Activated CD8-positive, alpha-beta T cell treated with anti-CD3 and anti-CD28 coated beads, Interleukin-2, amount 10 ng/mL, durations not matched to agents 7 days and 5 days (primary cell): ENCODE data around the gene ADA. TPM values are rescaled to one million over a fixed set of nuclear protein-coding genes. Genes with fewer than 3 reads are reported as not detected.

Experiments used
- ATAC-seq: fragments of 150-1000 bp; cut with Tn5 transposase; one replicate; pipeline ENCODE4 v1.10.0; 2021; ENCODE audit warnings: moderate library complexity
- CTCF ChIA-PET: fragments of 350-600 bp; sonication (Branson Sonifier 250); formaldehyde crosslinking; loops from one replicate; lab custom pipeline; 2021; ENCODE audit warnings: antibody characterized with exemption; lab: Charles Lee
- POLR2A ChIA-PET: fragments of 350-600 bp; sonication (Branson Sonifier 250); formaldehyde crosslinking; loops from one replicate; lab custom pipeline; 2021; ENCODE audit warnings: antibody characterized with exemption; lab: Charles Lee
- DNase-seq: peaks from one replicate; pipeline ENCODE4 v3.0.0-alpha.2; 2020
- H3K27ac Mint-ChIP-seq: one replicate; pipeline ENCODE4 v1.8.0; 2021; ENCODE audit warnings: mild to moderate bottlenecking, mixed read lengths
- H3K27me3 Mint-ChIP-seq: one replicate; pipeline ENCODE4 v1.8.0; 2021; ENCODE audit warnings: low read depth, mixed read lengths
- H3K36me3 Mint-ChIP-seq: one replicate; pipeline ENCODE4 v1.8.0; 2021; ENCODE audit warnings: low read depth, mixed read lengths
- H3K4me1 Mint-ChIP-seq: one replicate; pipeline ENCODE4 v1.8.0; 2021; ENCODE audit warnings: low read depth, mixed read lengths
- H3K4me3 Mint-ChIP-seq: one replicate; pipeline ENCODE4 v1.8.0; 2021; ENCODE audit warnings: mild to moderate bottlenecking, mixed read lengths
- H3K9me3 Mint-ChIP-seq: one replicate; pipeline ENCODE4 v1.8.0; 2022; ENCODE audit warnings: mixed read lengths; ENCODE audit not compliant: insufficient read depth
- total RNA-seq, 2 experiments: library from RNA; stranded (reverse); gene quantifications; one replicate each; pipeline ENCODE4 v1.2.3, GENCODE V29; 2021

Gene ADA
- total RNA-seq, 2 experiments from 2014 or later = 110 to 112 TPM

DNA sequence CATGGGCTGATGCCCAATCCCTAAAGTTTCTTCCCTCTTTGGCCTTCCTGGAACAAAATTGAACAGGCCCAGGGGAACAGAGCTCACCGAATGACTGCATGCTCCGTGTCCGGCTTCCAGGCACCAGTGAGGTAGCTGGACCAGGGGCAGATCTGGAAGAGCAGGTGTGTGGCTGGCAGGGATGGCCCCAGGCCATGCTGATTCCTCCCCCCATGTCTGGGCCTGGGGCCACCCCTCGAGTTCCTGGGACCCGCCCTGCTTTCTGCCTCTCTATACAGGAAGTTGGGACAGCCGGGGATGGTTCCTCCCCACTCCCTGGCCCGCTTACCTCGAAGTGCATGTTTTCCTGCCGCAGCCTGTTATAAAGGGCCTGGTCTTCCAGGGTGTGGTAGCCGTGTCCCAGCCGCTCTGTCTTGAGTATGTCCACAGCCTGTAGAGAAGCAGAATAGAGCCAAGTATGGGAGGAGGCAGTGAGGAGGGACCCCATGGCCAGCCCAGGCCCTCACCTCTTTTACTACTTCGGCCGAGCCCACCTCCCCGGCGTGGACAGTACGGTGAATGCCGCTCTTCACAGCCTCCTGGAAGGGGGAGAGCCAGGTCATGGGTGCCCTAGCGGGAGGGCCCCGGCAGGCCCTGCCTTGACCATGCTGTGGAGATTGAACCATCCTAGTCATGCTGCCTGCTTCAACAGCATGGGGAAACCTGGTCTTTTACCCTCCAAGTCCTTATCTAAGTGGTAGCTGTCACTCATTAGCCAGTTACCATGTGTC is 28.8 kb downstream of the ADA start:
- Mint-ChIP-seq H3K36me3 (peaks cover 77% of the 10 kb centered on the region), H3K27me3 (no peaks in the 10 kb centered on the region), H3K27ac (no peak overlapping the region), H3K4me1 (peaks cover 27% of the 10 kb centered on the region), H3K9me3 (no peaks in the 10 kb centered on the region), H3K4me3 (no peak overlapping the region)
- POLR2A ChIA-PET = no interaction called here
- CTCF ChIA-PET = no interaction called here
- no peak for ATAC-seq
- no peak for DNase-seq

DNA sequence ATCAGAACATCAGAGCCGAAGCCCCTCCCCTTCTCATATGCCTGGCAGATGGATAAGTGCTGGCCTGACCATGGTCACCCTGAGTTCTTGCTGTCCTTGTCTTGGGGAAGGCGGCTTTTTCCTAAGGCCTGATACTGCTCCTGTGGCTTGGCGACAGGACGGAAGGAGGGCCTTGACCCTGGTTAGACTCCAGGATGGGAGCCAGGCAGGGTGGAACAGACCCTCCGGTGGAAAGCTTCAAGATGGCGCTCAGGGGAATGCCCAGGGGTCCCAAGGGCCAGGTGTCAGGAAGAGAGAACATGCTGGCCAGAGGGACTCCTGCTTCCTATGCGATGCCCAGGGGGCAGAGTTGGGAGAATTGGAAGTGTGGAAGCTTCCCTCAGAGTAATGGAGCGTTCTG is 29.6 kb downstream of the ADA start:
- ChIA-PET CTCF (no interaction called here), POLR2A (no interaction called here)
- H3K4me3 Mint-ChIP-seq = no peak overlapping the region
- ATAC-seq = no peak
- DNase-seq = no peak
- no peaks in the 10 kb centered on the region for H3K9me3 Mint-ChIP-seq
- peaks cover 72% of the 10 kb centered on the region for H3K36me3 Mint-ChIP-seq
- H3K27ac Mint-ChIP-seq = peak overlapping the region; percentile 32
- peaks cover 24% of the 10 kb centered on the region for H3K4me1 Mint-ChIP-seq
- no peaks in the 10 kb centered on the region for H3K27me3 Mint-ChIP-seq

DNA sequence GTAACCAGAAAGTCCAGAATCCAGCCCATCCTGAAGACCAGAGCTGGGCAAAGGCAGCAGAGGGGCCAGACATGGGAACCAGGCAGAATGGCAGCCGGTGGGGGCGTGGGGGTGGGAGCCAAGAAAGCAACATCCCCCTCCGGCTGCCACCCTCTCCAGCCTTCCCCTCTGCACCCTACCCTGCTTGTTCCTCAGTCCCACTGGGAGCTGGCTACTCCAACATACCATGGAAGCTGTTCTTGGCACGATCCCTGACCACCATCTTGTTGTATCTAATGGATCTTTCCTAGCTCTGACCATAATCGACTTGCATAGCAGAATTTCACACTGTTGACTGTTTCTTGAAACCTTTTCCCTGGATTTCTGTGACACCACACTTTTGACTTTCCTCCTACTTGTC is 30.2 kb downstream of the ADA start:
- ATAC-seq = no peak
- ChIA-PET CTCF (no interaction called here), POLR2A (no interaction called here)
- Mint-ChIP-seq H3K4me1 (peaks cover 22% of the 10 kb centered on the region), H3K4me3 (no peak overlapping the region), H3K36me3 (peaks cover 67% of the 10 kb centered on the region), H3K27me3 (no peaks in the 10 kb centered on the region), H3K27ac (peak overlapping the region; percentile 32), H3K9me3 (no peaks in the 10 kb centered on the region)
- DNase-seq = no peak

GRCh38 chr20:44620030-44620429 is 31.5 kb downstream of the ADA start:
- H3K27me3 Mint-ChIP-seq = no peaks in the 10 kb centered on the region
- no peak overlapping the region for H3K4me3 Mint-ChIP-seq
- POLR2A ChIA-PET = interaction anchor here (0.6 kb wide), 1 partner anchor 9 kb away, joined by 4 read pairs; no protein-coding TSS in a partner anchor
- no peaks in the 10 kb centered on the region for H3K9me3 Mint-ChIP-seq
- no peak for DNase-seq
- ATAC-seq = no peak
- CTCF ChIA-PET = no interaction called here
- H3K4me1 Mint-ChIP-seq = peaks cover 35% of the 10 kb centered on the region
- peaks cover 73% of the 10 kb centered on the region for H3K36me3 Mint-ChIP-seq
- peak overlapping the region; percentile 37 for H3K27ac Mint-ChIP-seq

DNA sequence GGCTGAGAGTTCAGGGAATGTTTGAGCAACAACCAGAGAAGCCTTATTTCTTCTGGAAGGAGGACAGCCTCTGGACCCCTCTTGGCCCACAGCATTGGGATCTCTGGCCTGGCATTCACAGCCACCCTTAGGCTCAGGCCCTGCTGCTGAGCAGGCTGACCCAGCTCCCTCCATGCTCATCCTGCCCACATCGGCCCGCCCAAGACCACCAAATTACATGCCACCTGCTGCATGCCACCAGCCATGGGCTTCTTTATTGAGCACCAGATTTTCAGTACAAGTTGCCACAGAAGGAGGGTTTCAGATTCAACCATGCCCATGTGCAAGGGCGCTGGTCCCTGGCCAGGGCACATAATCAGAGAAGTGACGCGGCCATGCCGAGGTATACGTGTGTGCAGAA is 32.2 kb downstream of the ADA start:
- H3K27ac Mint-ChIP-seq = peak overlapping the region; percentile 8
- no peak for DNase-seq
- ChIA-PET POLR2A (interaction anchor here (1.0 kb wide), 1 partner anchor 31 kb away, joined by 4 read pairs; no protein-coding TSS in a partner anchor), CTCF (interaction anchor here (1.0 to 2.1 kb wide), 5 partner anchors 10 to 231 kb away, joined by 3 to 11 read pairs (median 3); no protein-coding TSS in a partner anchor)
- no peaks in the 10 kb centered on the region for H3K27me3 Mint-ChIP-seq
- no peak overlapping the region for H3K4me3 Mint-ChIP-seq
- no peaks in the 10 kb centered on the region for H3K9me3 Mint-ChIP-seq
- no peak for ATAC-seq
- peaks cover 39% of the 10 kb centered on the region for H3K4me1 Mint-ChIP-seq
- peaks cover 71% of the 10 kb centered on the region for H3K36me3 Mint-ChIP-seq

DNA sequence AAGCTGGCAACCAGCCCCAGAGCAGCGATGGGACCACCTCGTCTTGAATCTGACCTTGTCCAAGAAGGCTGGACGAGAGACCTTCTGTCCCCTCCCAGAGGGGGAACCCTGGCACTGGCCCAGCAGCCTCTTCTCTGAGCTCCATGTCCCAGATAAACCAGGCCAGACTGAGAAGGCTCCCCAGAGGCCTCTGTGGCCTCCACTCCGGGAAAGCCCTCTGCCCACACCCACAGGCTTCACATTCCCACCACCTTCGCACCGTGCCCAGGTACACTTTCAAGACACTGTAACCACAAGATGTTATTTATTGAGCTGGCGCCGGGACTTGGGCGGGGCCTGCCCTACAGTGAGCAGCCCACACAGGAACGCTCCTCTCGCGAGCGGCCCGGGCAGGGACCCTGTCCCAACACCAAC is 33.2 kb downstream of the ADA start:
- Mint-ChIP-seq H3K9me3 (no peaks in the 10 kb centered on the region), H3K4me1 (peaks cover 39% of the 10 kb centered on the region), H3K36me3 (peaks cover 68% of the 10 kb centered on the region), H3K4me3 (no peak overlapping the region), H3K27me3 (no peaks in the 10 kb centered on the region), H3K27ac (peak overlapping the region; percentile 70)
- POLR2A ChIA-PET = interaction anchor here (1.0 kb wide), 1 partner anchor 32 kb away, joined by 4 read pairs; no protein-coding TSS in a partner anchor
- DNase-seq = no peak
- peak; percentile 41 for ATAC-seq
- CTCF ChIA-PET = interaction anchor here (1.0 to 2.1 kb wide), 6 partner anchors 9 to 230 kb away, joined by 3 to 11 read pairs (median 3); no protein-coding TSS in a partner anchor

- H3K27ac Mint-ChIP-seq = peak overlapping the region; percentile 63
- ChIA-PET CTCF (interaction anchor here (0.9 to 1.0 kb wide), 2 partner anchors 66 to 227 kb away, joined by 3 to 4 read pairs; no protein-coding TSS in a partner anchor), POLR2A (no interaction called here)
- DNase-seq = no peak
- no peak overlapping the region for H3K4me3 Mint-ChIP-seq
- peaks cover 42% of the 10 kb centered on the region for H3K4me1 Mint-ChIP-seq
- no peaks in the 10 kb centered on the region for H3K27me3 Mint-ChIP-seq
- ATAC-seq = no peak
- H3K36me3 Mint-ChIP-seq = peaks cover 51% of the 10 kb centered on the region
- no peaks in the 10 kb centered on the region for H3K9me3 Mint-ChIP-seq
Observed at GRCh38 chr20:44616604-44616964, 34.9 kb downstream of the ADA start.

DNA sequence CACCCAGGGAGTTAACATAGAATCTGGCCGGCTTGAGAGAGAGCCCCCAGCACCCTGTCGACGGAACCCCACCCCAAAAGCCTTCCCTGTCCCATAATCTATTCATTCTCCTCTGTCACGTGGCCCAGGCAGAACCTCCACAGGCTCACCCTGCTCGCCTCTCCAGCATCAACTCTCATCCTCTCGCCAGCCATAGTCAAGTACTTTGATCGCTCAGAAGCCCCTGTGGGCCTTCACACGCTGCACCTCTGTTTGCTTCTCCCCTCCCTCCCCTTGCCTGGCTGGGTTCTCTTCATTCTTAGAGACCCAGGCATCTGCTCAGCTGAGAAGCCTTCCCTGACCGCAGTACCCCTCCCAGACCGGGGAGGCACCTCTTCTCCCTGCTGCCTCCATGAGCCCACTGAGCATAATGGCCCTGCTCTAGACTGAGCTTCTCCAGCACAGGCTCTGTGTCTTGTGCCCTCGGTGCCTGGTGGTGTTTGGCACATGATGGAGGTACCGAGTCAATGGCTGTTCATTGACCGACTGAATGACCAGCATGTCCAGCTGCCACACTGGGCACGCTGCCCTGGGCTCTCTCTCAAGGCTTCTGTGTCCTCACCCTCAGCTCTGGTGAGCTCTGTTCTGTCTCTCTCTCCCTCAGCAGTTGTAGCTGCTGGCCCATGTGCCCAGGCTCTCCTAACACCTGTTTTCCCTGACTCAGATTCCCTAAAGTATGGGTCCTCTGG is 35.5 kb downstream of the ADA start:
- no peak for ATAC-seq
- H3K27ac Mint-ChIP-seq = peak overlapping the region; percentile 63
- H3K4me3 Mint-ChIP-seq = no peak overlapping the region
- ChIA-PET POLR2A (no interaction called here), CTCF (interaction anchor here (1.0 kb wide), 1 partner anchor 67 kb away, joined by 3 read pairs; no protein-coding TSS in a partner anchor)
- no peak for DNase-seq
- no peaks in the 10 kb centered on the region for H3K9me3 Mint-ChIP-seq
- no peaks in the 10 kb centered on the region for H3K27me3 Mint-ChIP-seq
- H3K4me1 Mint-ChIP-seq = peaks cover 47% of the 10 kb centered on the region
- peaks cover 45% of the 10 kb centered on the region for H3K36me3 Mint-ChIP-seq

- H3K27ac Mint-ChIP-seq = peak overlapping the region; percentile 63
- POLR2A ChIA-PET = no interaction called here
- H3K4me1 Mint-ChIP-seq = peaks cover 54% of the 10 kb centered on the region
- H3K9me3 Mint-ChIP-seq = no peaks in the 10 kb centered on the region
- ATAC-seq (no peak), DNase-seq (no peak)
- no peaks in the 10 kb centered on the region for H3K27me3 Mint-ChIP-seq
- no peak overlapping the region for H3K4me3 Mint-ChIP-seq
- CTCF ChIA-PET = interaction anchor here (1.0 to 1.2 kb wide), 2 partner anchors 68 to 70 kb away, joined by 3 to 7 read pairs; no protein-coding TSS in a partner anchor
- H3K36me3 Mint-ChIP-seq = peaks cover 38% of the 10 kb centered on the region
Observed at GRCh38 chr20:44615169-44615791, 36.2 kb downstream of the ADA start.

DNA sequence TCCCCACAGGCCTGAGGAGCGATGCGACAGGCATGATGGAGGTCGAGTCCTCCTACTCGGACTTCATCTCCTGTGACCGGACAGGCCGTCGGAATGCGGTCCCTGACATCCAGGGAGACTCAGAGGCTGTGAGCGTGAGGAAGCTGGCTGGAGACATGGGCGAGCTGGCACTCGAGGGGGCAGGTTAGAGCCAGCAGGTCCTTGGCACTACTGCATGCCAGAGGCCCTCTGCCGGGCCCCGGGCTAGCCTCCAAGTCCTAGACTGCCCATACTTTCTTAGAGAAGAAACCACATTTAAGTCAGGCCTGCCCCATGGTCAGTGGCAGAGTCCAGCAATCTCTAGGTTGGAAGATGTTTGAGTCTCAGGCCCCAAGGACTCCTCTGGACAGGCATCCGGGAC is 37.0 kb downstream of the ADA start:
- Mint-ChIP-seq H3K36me3 (peaks cover 30% of the 10 kb centered on the region), H3K9me3 (no peaks in the 10 kb centered on the region), H3K4me3 (no peak overlapping the region), H3K27ac (peak overlapping the region; percentile 63), H3K27me3 (no peaks in the 10 kb centered on the region), H3K4me1 (peaks cover 56% of the 10 kb centered on the region)
- ChIA-PET POLR2A (no interaction called here), CTCF (interaction anchor here (0.8 to 1.2 kb wide), 3 partner anchors 69 to 396 kb away, joined by 3 to 7 read pairs (median 3); no protein-coding TSS in a partner anchor)
- ATAC-seq (no peak), DNase-seq (no peak)

DNA sequence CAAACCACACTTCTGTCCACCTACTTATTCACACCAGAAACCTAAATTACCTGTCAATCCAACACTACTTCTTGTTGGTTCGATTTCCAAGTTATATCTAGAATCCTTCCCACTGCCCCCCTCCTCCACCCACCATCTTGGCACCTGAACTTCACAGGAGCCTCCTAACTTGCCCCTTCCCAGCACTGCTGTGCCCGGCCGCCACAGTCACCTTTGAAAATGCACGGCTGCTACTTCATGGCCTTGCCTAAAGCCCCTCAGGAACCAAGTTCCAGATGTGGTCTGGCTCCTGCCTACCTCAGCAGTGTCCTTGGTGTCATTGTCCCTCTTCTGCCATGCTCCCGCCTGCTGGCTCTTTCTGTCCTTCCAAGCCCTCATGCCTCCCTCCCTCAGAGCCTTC is 37.9 kb downstream of the ADA start:
- no peak for DNase-seq
- ChIA-PET CTCF (interaction anchor here (1.2 kb wide), 1 partner anchor 70 kb away, joined by 7 read pairs; no protein-coding TSS in a partner anchor), POLR2A (no interaction called here)
- Mint-ChIP-seq H3K36me3 (peaks cover 24% of the 10 kb centered on the region), H3K4me3 (no peak overlapping the region), H3K4me1 (peaks cover 46% of the 10 kb centered on the region), H3K9me3 (no peaks in the 10 kb centered on the region), H3K27me3 (no peaks in the 10 kb centered on the region), H3K27ac (peak overlapping the region; percentile 63)
- no peak for ATAC-seq
